ENCODE results near the gene DNAH9.

The DNAH9 gene, protein sequence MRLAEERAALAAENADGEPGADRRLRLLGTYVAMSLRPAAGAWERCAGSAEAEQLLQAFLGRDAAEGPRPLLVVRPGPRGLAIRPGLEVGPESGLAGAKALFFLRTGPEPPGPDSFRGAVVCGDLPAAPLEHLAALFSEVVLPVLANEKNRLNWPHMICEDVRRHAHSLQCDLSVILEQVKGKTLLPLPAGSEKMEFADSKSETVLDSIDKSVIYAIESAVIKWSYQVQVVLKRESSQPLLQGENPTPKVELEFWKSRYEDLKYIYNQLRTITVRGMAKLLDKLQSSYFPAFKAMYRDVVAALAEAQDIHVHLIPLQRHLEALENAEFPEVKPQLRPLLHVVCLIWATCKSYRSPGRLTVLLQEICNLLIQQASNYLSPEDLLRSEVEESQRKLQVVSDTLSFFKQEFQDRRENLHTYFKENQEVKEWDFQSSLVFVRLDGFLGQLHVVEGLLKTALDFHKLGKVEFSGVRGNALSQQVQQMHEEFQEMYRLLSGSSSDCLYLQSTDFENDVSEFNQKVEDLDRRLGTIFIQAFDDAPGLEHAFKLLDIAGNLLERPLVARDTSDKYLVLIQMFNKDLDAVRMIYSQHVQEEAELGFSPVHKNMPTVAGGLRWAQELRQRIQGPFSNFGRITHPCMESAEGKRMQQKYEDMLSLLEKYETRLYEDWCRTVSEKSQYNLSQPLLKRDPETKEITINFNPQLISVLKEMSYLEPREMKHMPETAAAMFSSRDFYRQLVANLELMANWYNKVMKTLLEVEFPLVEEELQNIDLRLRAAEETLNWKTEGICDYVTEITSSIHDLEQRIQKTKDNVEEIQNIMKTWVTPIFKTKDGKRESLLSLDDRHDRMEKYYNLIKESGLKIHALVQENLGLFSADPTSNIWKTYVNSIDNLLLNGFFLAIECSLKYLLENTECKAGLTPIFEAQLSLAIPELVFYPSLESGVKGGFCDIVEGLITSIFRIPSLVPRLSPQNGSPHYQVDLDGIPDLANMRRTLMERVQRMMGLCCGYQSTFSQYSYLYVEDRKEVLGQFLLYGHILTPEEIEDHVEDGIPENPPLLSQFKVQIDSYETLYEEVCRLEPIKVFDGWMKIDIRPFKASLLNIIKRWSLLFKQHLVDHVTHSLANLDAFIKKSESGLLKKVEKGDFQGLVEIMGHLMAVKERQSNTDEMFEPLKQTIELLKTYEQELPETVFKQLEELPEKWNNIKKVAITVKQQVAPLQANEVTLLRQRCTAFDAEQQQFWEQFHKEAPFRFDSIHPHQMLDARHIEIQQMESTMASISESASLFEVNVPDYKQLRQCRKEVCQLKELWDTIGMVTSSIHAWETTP (N-terminal part only)

DNA sequence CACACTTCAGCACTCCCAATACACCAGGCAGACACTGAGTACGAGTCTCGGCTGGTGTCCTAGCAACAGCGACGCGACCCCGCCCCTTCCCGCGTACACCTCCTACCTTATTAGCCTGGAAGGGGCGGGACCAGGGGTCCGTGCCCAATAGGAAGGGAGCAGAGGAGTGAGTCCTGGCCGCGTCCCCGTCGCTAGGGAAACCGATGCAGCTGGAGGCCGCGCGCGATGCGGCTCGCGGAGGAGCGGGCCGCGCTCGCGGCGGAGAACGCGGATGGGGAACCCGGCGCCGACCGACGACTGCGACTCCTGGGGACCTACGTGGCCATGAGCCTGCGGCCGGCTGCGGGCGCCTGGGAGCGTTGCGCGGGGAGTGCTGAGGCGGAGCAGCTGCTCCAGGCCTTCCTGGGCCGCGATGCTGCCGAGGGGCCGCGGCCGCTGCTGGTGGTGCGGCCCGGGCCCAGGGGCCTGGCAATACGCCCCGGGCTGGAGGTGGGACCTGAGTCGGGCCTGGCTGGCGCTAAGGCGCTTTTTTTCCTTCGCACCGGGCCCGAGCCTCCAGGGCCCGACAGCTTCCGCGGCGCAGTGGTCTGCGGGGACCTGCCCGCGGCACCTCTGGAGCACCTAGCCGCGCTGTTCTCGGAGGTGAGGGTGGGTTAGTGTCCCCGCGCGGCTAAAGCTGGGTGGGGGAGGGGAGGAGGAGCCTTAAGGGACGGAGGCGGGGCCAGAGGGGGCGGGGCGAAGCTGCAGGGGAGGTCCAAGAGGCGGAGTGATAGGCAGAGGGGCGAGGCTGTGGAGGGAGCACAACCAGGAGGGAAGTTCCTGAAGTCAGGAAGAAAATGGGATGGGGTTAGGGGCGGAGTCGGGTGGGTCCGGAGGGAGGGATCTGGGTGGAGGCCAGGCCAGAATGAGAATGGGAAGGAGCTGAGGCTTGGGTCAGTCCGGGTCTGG, at the start of gene DNAH9:
Gene DNAH9 (plus strand): TSS at position 197 of the 948 bp plus-strand sequence. CDS start 29 bp downstream, at position 226.
- DNase-seq: no peak

DNA sequence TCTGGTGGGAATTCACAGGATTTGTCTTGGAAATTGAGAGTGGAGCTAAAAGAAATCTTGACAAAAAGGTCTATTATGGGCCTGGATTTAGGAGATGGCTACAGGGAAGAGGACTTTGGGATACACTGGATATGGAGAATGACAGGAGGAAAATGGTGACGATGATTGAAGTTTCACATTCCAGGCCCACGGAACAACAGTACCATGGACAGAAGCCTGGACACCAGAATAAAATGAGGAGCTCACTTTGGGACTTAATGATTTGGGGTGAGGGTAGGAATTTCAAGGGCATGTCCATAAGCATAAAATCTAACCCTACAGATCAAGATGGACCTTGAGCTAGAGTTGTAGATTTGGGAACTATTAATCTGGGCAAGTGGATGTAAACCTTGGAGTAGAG, 47.8 kb upstream of the DNAH9 start:
- no peak for DNase-seq

DNA sequence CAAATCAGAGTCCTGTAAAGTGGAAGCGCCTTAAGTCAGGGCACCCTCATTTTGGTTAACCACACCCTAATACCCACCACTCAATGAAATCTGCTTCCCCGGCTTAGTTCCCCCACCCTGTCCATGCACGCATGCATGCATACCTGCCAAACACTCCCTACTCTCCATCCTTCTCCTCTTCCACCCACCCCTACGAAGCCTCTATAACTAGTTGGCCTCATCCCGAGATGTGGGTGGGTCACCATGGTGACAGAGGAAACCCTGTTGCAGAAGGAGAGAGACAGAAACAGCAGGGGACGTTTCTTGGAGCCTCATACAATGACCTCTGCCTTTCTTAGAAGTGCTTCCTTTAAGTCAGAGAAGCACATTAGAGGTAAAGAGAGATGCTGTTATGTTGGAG, 46.8 kb upstream of the DNAH9 start:
- no peak for DNase-seq

DNA sequence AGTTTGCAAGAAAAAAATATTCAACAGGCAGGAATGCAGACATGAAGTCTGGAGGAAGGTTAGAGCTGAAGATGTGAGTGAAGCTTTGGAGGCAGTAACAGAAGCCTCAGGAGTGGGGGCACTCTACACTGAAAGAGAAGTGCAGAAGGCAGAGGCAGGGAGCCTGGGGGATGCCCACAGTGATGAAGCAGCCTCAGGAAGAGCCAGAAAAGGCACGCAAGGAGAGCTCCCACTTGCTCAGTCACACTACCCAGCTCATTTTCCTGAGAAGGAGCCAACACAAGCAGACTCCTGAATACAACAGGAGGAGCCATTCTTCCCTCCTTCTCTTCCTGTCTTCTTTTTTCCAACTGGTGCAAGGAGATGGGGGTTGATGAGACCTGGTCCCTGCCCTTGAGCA, 45.1 kb upstream of the DNAH9 start:
- no peak for DNase-seq

DNA sequence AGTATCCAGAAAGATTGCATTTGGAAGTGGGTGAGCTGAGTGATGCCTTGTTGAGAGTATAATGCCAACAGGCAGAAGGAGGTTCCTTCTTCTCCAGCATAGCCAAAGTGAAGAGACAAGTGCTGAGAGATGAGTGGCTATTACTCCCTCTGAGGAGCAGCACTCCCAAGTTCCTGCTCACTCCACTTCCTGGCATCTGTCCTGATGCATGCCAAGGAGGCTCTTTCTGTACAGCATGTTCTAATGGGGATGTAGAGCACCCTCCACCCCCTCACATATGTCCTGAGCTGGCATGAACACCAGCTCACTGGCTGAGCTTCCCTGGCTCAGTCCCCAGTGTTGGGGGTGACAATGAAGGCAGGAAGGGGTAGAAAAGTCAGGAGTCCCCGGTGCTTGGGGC, 44.2 kb upstream of the DNAH9 start:
- DNase-seq: no peak

DNA sequence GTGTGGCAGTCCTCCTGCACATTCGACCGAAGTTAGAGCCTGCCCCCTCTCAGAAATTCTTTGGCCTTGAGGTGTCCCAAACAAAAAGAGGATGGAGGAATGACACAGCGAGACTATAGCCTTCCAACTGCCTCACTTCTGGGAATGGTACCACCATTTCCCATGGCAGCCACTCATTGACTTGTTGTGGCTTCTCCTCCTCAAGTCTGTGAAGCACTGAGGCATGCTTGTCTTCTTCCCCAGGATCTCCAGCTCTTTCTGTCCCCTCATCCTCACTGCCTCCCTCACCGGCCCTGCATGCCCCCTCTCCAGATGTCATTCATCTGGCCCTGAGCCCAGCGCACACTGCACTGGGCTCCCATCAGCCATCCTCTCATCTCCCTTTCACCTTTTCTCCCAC, 43.7 kb upstream of the DNAH9 start:
- DNase-seq: no peak

DNA sequence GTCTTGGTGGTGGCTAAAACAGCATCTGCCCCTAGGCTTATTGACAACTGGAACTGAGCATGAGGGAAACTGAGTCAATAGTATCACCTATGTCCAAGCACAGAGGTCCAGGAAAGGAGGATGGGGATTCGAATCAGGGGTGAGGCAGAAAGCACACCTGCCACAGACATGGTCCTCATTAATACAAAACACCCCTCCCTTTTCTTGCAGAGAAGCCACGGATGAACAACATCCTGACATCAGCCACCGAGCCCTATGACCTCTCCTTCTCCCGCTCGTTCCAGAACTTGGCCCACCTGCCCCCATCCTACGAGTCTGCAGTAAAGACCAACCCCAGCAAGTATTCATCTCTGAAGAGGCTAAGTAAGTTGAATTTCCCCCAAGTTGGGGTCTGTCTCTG, 42.7 kb upstream of the DNAH9 start:
- no peak for DNase-seq

DNA sequence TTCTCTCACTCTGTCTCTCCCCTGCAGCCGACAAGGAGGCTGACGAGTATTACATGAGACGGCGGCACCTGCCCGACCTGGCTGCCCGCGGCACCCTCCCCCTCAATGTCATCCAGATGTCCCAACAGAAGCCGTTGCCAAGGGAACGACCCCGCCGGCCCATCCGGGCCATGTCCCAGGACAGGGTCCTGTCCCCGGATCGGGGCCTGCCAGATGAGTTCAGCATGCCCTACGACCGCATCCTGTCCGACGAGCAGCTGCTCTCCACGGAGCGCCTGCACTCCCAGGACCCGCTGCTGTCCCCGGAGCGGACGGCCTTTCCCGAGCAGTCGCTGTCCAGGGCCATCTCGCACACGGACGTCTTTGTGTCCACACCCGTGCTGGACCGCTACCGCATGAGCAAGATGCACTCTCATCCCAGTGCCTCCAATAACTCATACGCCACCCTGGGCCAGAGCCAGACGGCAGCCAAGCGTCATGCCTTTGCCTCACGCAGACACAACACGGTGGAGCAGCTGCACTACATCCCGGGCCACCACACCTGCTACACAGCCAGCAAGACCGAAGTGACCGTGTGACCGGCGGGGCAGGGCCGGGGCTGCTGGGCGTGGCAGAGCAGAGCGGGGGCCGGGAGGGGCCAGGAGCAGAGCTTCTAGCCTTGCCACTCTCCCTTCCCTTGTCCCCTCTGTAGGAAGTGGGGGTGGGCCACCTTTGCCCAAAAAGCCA, 40.4 kb upstream of the DNAH9 start:
- no peak for DNase-seq

DNA sequence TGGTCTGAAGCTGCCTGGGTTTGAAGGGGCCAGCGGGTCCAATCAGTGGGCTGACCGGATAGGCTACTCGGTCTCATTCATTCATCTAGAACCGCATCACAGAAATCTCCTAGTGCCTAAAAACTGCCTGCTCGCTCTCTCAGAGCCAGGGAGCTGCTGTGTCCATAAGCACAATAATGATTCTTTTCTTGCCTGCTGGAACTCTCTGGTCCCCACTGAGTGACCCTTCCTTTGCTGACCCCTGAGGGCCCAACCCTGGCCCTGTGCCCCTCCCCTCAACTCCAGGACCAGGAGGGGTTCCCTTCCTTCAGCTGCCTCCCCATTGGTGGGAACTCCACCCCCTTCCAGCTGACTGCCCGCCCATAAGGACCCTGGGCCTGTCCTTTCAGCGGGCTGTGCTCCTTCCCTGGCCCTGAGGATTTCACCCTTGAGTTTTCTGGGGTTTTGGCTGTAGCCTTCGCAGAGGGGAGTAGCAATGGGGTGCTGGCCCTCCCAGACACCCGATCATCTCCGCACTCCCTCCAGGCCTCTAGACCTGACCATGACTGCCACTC, 39.5 kb upstream of the DNAH9 start:
- no peak for DNase-seq

DNA sequence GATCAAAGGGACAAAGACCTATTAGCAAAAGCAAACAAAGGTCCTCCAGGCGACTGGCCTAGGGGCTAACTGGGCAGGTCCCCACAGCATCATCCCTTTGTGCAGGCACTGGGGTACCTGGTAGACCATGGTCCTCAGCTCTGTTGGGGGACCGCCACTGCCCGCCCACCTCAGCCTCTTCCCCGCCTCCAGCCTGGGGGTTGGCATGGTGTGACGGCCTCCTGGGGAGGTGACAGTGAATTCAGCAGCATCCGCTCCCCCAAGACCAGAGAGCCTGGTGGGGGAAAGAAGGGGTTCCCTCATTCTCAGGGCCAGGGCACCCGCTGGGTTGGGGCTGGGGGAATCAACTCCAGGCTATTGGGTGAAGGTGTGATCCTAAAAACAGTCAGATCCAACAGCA, 38.7 kb upstream of the DNAH9 start:
- no peak for DNase-seq

DNA sequence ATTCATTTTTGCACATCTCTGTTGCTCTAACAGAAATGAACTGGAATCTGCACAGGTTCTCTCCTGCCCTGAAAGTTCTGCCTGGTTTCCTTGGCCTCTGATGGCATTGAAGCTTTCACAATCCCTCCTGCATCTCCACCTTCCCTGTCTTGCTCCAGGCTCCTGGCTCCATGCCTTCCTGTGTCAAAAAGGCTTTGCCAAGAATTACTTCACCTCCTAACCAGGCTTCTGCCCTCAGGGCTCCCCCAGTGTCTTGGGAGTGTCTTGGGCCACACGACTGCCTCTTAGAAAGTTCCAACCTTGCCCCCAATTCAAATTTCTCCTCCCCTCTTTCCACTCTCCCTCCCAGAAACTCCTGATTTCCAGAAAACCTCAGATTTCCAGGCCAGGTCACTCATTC, 37.0 kb upstream of the DNAH9 start:
- DNase-seq: no peak

DNA sequence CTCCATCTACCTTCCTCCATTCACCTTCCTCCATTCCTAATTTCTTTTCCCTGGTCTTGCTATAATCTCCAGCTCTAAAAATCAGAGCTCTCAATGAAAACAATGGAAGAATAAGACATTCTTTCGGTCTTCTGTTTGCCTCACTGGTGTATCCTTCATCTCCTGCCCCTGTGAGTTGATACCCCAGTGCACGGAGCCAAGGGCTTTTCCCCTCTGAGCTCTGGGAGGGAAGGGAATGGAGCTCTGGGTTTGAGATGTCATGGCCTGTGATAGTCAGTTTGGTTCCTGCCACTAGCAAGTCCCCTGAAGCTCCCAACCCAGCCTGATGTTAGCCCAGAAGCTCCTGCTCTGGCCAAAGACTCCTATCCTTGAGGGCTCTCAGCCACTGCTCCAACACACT, 36.6 kb upstream of the DNAH9 start:
- DNase-seq: no peak

DNA sequence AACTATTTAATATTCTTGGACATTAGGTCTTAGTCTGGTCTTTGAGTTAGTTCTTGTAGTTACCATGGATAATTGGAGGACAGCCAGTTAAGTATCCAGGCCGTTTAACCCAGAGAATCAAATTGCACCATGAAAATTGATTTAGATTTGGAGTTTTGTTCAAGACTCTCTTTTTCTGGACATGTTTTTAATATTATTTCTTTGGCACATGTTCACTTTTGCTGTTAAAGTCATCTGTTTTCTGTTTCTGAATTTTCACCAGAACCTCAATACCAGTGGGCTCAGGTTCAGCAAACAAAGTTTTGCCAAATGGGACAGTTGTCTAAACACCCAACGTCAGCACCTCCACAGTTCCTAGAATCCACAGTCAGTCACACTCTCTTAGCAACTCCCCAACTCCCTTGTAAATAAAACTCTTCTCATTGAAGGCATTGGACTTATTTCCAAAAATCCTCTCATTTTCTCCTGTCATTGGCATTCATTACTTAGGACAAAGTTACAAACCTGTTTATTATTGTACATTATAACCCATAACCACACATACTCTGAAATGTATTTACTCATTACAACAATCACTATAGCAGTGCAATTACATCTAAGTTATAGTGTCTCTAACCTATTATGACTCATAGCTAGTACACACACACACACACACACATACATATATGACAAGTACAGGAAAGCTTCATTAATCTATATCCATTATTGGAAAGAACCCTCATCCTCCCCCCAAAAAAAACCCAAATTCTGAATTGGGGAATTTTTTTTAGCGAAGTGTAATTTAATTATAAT, 33.5 kb upstream of the DNAH9 start:
- no peak for DNase-seq

DNA sequence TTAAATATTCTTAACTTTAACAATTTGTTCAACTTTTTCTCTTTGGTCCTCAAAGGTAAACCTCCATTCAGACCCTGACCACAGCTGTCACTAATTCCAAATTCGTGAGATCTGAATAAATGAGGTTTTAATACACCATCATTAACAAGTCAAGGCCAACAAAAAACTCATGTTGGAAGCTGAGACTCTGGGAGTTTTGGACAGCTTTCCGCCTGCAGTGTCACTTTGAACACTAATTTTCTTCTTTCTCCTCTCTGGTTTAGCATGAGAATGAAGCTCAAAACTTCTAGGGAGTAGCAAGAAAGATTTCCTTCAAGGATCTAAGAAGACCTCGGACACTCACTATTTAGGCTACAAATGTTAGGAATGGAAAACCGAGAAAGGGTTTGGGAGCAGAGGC, 32.7 kb upstream of the DNAH9 start:
- no peak for DNase-seq

DNA sequence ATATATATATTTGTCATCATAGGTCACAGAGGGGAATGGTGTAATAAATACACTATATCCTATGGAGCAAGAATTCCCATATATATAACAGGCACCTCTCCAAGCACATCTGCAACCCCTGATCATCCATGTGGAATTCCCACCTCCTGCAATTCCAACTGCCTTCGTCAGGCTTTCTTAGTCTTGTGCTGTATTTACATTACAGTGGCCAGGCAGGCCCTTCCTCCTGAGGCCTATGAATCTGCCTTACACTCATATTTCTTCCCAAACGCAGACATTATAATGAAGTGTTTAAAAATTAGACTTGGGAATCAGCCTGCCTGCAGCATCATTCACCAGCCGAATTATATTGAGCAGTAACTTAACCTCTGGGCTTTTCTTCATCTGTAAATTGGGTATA, 19.3 kb upstream of the DNAH9 start:
- no peak for DNase-seq

DNA sequence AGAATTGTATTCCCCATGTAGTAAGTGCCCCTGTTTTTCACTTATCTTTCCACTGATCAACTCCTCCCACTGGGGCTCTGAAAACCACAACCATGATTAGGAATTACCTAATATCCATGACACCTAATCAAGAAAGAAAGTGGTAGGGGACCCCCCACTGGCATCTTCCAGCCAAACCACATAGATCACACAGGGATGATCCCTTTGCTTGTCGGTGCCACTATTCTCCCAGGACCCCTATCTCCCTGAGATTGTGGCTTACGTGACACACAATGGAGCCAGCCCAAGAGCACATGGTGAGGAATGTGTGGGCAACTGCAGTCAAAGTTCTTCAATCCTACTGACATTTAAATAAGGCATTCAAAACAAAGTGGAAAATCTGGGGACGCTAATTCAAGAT, 17.6 kb upstream of the DNAH9 start:
- no peak for DNase-seq

DNA sequence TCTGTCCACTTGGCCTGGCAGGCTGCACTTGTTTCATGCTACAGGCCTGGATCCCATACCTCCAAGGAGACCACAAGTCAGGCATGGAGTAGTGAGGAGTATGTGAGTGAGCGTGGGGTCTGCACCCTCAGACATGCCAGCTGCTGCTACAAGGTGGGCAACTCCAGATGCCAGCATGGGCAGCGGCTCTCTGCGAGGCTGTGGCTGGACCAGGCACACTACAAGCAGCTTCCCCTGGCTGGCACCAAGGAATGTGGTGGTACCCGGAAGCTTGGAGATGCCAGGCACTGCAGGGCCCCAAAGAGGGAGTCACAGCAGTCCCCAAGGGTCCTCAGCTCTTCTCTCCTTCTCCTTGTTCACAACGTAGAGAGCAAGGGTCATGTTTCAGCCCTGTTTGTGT, 16.1 kb upstream of the DNAH9 start:
- DNase-seq: no peak

DNA sequence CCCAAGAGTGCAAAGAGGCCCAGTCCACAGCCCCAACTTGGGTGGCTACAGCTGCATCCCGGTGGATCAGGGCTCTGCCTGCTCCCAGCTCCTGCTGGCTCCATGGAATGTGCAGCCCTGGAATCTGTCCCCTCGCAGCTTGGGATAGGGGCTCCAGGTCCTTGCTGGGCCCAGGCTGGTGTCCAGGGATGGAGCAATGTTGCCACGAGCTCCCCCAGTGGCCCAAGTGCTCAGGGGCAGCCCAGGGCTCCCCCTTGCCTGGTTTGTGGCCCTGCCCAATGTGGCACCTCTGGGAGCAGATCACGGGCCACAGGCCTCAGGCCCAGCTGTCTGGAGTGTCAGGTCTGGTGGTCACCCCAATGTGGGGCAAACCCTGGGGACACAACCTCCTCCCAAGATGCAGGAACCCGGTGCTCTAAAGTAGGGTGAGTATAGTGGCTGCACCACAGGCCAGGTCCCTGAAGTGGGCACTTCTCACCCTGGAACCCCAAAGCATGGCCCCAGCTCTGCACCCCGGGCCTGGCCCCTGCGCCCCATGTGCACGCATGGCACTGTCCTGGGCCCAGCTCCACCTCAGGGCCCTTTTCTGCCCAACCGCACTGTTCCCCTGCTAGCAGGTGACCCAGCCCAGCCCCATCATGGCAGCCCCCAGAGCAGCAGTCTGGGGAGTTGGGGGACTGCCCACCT, 14.8 kb upstream of the DNAH9 start:
- no peak for DNase-seq

DNA sequence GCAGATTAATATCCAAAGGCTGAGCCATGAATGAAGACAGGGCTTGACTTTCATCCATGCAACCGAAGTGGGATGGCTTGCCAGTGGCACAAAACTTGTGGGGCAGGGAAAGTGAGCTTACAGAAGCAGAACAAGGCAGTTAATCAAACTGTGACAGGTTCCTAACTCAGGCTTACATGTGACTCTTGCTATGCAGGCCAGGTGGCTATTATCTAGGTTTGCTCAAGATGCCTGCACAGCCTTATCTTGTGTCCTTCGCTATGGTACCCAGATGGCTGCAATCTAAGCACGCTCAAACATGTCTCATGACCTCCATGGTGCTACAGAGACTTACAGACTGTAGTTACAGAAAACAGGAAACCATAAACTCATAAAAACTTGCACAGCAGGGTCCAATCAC, 8.6 kb upstream of the DNAH9 start:
- no peak for DNase-seq

DNA sequence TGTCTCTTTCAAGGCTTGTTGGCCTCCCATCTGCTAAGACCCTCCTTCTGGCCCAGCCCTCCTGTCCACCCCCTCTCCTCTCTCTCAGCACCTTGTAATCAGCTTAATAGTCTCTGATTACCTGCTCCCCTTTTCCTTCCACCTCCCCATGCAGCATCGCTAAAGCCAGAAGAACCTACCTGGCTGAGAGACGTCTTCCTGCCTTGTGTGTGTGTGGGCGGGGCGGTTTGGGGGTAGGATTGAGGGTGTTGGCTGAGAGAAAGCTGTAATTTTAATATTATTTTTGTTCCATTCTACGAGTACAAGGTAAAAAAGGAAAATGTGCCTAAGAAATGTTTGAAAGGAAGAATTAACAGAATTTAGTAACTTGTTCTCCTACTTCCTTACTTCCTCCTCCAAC, 3.4 kb downstream of the DNAH9 start:
- DNase-seq: no peak

Measured in activated effector memory CD4-positive, alpha-beta T cell treated with Interleukin-2 at 50 U/mL for 16 hours (primary cell).